Measurements from ENCODE around the gene ZNF428.

Gene ZNF428

DNA sequence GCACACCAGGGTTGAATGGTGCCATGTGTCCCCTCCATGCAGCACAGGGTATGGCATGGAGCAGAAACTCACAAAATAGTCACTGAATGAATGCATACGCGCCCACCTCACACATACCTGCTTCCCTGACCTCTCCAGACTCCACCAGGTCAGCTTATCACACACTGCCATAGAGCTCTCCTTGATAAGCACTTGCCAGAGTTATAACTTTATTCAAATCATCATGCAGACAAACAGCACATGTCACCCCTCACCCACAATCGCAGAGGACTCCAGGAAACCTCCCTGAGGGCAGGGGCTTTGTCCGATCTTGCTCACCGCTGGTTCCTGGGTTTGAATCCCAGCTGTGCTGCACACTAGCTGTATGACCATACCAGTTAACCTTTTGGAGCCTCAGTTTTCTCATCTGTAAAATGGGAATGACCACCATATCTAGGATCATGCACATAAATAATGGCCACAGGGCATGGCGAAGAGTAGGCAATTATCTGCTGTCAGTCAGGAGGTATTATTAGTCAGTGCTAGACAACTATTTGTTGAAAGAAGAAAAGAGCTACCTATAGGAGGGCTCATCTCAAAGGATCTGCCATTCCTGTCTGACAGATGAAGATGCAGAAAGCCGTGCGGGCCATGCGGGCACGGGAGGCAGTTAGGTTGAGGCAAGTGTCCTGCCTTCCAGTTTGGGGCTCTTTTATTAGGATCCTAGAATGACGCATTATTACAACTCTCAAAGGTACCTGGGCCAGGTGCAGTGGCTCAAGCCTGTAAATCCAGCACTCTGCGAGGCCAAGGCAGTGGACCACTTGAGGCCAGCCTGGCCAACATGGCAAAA is 58.1 kb downstream of the ZNF428 start:
- no peak for DNase-seq

DNA sequence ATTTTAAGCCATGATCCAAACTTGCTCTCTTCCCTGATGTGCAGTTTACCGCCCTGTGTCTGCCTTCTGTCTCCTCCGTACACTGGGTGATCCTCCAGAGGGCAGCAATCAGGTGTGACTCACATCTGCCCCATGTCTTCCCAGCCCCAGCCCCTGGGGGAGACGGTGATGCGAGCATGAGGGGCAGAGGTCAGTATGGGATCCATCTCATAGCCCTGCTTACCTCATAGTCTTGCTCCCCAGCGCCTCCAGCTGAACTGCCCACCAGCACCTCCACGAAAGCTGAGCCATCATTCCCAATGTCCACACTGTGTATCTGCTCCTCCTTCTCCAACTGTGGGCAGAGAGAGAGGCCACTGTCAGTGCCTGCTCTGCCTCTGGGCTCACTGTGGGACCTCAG is 58.7 kb downstream of the ZNF428 start:
- no peak for DNase-seq
